Stimulated activated CD4-positive, alpha-beta T cell treated with anti-CD3 and anti-CD28 coated beads, TNF-alpha, amount 100 ng/mL, for 24 hours (primary cell): ENCODE measurements around the gene OR5F1.

Experiments used
- DNase-seq, 3 experiments: peaks; one replicate each; pipeline ENCODE4 v3.0.0-alpha.2; 2020; ENCODE audit warnings: low read depth in 3 of 3

OR5F1 gene

DNA sequence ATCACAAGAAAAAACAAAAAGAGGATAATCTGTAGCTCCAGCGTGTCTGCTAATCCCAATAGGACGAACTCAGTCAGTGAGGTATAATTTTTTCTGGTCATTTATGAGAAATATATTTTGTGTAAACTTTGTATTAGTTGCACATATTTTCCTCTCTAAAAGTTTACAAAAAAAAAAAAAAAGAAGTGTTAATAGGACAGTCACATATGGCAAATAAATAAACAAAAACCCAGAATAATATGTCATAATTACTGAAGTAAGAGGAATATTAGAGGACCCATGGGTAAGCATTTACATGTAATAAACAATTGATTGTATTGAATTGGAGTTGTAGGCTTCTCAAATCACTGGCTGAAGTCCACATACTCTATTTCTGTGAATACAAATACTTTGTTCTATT lies at the start of gene OR5F1:
Gene OR5F1 (minus strand): TSS at position 101 of the 400 bp plus-strand sequence. CDS start 0 bp downstream, at position 101.
- no peak for DNase-seq

DNA sequence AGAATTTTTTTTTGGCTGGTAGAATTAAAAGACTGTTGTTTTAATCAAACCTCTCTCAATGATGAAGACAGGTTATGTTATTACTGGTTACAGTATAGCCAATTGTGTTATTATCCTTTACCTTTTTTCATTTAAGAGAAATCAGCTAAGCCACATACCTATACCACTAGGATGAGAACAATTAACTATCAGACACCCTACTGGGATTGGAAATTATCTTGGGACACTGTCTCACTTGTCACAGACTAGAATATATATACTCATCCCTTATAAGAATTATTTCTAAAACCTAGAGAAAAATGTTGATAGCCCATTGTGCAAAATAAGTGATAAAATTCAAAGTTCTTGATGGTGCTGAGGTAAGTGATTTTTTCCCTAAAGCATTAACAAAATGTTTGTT lies 32.9 kb upstream of the OR5F1 start, which contains the start of gene OR5AS1:
Gene OR5AS1 (plus strand): TSS at position 301 of the 400 bp plus-strand sequence. CDS start 2,765 bp downstream, outside the sequence.
- DNase-seq: no peak

DNA sequence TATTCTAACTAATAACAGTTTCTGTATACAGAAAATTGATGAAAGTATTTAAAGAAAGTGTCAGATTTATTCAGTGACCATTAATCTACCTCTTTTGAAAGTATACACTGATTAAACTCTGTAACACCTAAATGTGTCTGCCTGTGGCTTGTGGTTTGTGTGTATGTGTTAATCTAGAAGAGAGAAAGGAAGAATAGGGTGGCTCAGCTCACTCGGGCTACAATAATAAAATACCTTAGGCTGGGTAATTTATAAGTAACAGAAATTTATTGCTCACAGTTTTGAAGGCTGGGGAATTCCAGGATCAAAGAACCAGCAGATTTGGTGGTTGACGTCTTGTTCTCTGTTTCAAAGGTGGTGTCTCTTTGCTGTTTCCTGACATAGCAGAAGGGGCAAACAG lies 19.4 kb upstream of the OR5F1 start:
- no peak for DNase-seq

DNA sequence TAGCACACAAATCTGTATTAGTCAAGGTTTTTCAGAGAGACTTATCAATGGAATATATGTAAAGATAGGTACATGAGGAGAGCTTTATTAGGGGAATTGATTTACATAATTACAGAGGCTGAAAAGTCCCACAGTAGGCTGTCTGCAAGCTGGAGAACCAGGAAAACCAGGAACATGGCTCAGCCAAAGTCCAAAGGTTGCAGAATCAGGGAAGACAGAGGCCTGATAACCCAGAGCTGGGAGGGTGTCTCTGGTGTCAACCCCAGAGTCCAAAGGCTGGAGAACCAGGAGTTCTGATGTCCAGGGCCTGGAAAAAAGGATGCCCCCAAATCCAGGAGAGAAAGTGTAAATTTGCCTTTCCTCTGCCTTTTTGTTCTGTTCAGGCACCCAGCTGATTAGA lies 16.3 kb upstream of the OR5F1 start:
- DNase-seq: no peak

DNA sequence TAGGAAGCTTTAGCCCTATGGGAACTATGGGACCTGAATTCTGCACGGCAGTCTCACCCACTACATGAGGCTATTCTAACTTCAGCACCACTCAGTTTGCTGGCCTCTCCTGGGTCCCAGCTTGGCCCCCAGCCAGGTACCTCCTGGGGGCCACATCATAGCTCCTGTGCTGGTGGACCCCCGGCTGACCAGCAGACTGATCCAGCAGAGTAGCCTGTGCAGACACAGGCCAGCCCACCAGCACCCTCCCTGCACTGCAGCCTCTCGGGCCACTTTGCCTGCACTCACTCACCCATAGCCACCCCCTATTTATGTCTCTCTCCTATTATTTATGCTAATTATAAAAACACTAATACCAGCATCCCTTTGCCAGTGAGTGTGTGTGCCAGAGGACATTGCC lies 23.5 kb downstream of the OR5F1 start:
- no peak for DNase-seq

DNA sequence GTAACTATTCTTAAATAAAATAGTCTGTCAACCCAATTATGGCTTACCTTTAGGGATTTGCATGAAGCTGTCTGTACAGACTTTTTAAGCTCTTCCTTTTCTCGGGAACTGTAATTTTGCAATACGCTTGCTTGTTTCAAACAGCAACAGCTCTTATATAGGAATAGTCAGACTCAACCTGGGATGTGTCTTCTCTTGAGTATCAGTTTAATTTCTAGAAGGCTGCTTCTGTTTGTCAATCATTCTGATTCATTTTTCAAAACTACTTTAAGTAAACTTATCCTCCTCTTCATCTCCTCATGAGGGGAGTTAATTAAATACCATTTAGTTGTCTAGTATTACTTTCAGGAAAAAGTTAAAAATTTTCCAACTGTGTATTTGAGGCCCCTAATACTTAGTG lies 24.6 kb downstream of the OR5F1 start, which contains the start of gene OR10AG1:
Gene OR10AG1 (minus strand): TSS at position 101 of the 400 bp plus-strand sequence. CDS start 38 bp downstream, at position 63.
- DNase-seq: no peak

DNA sequence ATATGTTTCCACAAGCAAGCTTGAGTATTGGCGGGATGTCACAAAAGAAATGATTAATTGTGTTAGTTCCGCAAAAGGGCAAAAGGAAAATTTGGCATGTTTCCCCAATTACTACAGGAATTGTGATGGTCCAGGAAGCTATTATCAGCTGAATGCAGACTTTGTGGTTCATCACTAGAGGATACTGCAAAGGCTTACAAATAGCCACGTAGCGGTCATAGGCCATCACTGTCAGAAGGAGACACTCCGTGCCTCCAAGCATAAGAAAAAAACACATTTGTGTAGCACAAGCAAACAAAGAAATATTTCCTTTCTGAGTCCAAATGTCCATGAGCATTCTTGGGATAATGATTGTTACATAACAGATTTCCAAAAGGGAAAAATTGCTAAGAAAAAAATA lies 26.5 kb downstream of the OR5F1 start:
- DNase-seq: no peak

DNA sequence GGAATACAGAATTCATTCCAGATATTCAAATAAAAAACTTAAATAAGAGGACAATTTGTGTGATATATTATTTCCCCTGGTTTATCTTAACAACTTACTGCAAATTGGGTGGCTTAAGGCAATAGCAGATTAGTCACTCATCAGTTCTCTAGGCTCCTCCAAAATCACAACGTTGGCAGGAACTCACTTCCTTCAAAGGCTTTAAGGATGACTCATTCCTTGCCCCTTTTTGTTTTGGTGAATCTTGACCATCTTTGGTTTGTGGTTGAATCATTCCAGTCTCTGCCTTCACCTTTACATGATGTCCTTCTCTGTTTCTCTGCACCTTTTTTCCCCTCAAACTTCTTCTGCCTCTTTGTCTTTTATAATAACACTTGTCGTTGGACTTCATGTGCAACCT lies 28.0 kb downstream of the OR5F1 start:
- no peak for DNase-seq

DNA sequence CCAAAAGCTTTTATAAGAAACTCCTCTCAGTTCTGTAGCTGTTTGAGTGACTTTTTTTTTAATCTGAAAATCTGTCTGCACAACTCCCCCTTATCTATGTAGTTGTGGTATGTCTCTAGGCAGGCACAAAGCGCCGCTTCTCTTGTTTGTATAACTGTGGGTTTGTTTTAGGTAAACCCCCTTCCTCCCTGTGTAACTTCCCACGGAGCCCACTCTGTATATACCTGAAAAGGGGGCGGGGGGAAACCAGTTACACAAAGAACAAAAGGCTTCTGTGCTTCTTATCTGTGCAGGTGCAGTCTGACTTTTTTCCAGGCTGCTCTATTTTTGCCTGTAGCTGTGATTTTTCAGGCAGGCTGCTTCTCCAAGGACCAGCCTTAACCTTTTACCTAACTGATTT lies 37.9 kb downstream of the OR5F1 start:
- no peak for DNase-seq

DNA sequence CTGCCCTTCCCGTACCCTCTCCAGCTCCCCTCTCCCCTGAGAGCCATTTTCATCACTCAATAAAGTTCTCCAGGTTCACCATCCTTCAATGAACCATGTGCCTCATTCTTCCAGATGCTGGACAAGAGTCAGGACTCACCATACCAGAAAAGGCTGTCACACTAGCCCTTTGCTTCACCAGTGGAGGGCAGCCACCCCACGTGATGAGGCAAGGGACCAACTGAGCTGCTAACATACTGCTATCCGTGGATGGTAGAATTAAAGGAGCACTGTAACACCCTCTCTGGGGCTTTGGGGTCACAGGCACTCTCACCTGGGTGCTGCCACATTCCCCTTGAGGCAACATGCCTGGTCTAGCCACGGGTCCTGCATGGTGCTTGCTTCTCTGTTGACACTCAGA lies 45.1 kb downstream of the OR5F1 start:
- DNase-seq: no peak
